Measurements from ENCODE around the gene HNRNPA1.
"Not testable (repeated sequence)": the region's sequence is repeated elsewhere in the genome, so short reads cannot be mapped to it uniquely, and the experiment has no call there.

The HNRNPA1 gene

GRCh38 chr12:54280468-54281260, at the start of gene HNRNPA1:
HNRNPA1 (plus strand) TSS chr12:54280726; CDS start chr12:54280808, 82 bp downstream.
- peak; percentile 80 for DNase-seq

DNA sequence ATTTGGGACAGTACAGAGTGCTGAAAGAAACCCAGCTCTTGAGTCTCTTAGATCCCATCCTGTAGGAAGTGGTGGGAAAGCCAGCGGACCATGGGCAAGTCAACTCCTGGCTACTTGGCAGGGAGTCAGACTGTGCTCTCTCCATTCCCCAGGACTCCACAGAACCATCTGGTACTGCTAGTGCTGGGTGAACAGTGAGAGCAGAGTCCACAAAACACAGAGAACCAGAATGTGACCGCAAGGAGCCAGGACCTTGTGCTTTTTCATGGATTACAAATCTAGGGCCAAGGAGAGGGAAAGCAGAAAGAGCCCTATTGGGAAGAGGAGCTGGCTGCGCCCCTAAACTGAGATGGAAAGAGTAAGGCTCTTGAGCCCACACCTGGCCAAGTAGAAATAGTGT, 49.3 kb upstream of the HNRNPA1 start:
- not testable (repeated sequence) for DNase-seq

GRCh38 chr12:54232790-54233189, 47.7 kb upstream of the HNRNPA1 start:
- DNase-seq = no peak

GRCh38 chr12:54238531-54238930, 42.0 kb upstream of the HNRNPA1 start:
- no peak for DNase-seq

DNA sequence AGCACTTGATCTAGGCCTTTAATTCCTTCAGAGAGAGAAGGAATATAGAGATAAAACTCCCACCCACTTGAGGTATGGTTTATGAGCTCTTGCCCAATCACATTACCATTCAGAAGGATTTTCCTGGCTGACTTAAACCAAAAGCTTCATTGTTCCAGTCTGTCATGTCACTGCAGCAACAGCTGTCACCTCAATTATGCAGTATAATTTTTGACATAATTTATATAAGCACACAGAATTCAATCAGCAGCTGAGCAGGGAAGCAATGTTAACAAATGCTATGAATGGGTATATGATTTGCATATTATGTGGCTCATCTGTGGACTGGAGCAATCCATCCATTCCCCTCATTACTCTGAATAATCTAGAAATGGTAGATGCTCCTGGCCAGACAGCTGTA, 40.9 kb upstream of the HNRNPA1 start:
- DNase-seq = no peak

- DNase-seq = no peak
These were observed 40.4 kb upstream of the HNRNPA1 start for GRCh38 chr12:54240129-54240528.

GRCh38 chr12:54240971-54241588, 39.4 kb upstream of the HNRNPA1 start:
- no peak for DNase-seq

GRCh38 chr12:54246011-54246641, 34.4 kb upstream of the HNRNPA1 start:
- DNase-seq = no peak

DNA sequence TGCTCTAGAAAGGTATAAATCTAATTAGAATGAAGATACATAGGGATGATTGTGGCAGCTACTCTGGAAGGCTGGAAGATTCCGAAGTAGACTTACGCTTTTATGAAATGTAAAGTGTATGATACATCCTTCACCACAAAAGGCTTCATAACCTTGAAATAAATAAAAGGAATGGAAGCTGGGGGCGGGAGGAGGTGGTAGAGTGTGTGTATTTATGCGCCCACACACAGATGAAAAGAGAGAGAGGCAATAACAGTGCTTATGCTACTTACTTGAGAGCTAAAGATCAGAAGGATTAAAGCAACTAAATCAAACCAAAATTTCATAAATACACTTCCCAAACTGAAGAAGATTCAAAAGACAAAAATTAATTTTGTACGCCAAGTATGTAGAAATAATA, 31.0 kb upstream of the HNRNPA1 start:
- no peak for DNase-seq

DNA sequence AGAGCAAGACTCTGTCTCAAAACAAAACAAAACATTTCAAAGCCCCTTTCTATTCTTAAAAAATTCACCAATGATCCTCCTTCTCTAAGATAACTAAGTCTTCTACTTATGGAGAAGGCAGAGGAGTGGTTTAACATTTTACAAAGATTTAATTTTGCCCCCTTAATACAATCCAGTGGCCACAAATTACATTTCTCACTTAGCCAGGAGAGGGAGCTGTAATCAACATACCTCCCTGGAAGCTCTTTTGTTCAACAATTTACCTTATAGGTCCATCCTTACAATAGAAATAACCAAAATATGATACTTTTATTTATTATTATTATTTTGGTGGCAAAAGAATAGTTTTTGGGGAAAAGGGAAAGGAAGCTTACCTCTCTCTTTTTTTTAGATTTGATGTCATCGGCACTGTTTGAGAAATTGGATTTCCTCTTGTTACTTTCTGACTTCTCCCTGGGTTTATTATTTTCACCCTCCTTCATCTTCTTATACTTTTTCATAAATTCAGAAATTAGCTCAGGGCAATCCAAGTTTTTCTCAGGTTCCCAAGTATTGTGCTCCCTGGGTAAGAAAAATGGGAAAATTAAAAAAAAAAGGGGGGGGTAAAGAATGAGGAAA, 28.8 kb upstream of the HNRNPA1 start:
- DNase-seq = no peak

- no peak for DNase-seq
These were observed 27.3 kb upstream of the HNRNPA1 start for GRCh38 chr12:54253240-54253639.

DNA sequence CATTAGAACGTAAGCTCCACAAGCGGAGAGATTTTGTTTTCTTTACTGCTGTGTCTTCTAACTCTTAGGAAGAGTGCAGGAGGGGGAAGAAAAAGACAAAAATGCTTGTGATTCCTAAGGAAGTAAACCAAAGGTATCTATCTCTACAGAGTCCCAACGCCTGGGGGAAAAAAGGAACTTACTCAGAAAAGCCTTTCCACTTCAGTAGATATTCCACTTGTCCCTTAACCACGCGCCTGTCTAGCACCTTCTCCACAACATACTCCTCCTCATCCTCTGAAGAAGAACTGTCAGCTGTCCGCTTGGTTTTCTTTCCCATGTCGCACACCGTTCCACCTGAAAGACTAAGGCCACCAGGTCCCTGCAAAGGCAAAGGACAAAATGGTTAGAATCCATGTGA, 23.2 kb upstream of the HNRNPA1 start:
- DNase-seq = no peak

DNA sequence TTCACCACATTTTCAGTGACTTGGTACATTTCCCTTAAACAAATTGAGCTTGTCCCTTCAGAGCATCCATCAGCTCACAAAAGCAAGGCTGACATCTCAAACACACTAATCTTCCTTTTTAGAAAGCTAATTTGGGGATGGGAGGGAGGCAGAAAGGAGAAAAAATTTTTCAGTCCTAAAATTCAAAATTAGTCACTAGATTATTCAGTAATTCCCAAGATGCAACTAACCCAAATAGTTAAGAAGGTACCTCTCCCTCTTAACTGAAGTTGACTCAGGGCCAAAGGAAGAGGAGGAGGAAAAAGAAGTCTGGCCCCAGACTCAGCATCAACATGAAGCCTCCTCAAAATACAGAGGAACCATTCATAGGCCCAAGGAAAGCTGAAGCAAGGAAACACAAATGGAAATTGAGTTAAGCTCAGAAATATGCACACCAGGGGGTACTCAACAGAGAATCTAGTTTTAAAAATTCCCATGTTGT, 22.3 kb upstream of the HNRNPA1 start:
- no peak for DNase-seq

DNA sequence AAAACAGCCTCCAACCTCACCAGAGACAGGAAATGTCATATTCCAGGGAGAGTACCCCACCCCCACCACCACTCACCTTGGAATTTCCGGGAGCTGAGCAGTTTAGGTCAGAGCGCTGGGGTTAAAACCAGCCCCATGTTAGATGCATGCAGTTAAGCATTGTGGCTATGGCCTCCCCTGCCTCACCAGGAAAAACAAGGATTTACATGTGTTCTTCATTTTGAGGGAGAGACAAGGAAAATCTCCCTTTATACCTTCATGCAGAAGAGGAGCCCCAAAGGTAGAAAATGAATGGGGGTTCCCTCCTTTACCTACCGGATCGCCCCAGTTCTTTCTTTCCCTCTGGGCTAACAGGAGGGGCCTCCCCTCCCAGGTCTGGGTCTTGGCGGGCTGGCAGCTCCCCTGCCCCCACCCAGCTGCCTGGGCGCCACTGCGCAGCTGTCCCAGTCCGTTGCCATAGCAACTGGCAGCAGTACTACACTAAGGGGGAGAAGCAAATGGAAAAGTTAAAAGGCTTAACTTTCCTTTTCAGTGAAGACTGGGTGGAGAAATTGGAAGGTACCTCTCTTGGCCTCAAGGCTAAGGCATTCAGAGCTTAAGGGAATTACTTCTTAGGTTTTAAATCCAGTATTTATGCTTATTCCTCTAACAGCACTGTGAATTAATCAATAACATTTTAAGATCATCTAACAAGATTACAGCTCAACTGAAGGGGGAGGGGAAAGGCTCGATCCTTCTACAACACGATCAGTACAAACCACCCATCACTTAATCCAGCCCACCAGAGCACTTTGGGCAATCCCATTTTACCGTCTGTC, 21.1 kb upstream of the HNRNPA1 start:
- DNase-seq = peak; percentile 20

DNA sequence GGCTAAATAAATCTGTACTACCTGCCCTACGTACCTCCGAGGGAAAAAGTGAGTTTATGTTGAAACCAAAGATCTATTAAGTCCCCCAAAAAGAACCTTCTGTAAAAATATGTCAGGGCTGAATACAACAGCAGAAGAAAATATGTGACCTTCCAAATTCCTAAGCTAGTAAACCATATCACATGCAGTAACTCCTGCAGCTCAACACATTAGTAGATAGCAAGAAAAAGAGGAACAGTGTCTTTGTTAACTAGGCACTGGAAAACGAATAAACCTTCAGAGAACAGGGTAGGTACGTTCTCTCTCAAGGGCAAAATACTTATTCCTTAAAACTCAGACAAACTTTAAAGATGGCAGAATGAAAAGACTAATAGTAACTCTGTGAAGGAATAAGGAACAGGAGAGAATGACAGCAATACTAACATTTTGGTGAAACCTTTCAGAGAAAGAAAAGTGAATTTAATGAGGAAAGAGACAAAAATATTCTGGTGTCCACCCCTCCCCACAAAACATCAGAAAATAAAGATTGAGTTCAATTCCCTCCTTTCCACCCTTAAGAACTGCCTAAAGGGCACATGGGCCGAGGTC, 18.6 kb upstream of the HNRNPA1 start:
- DNase-seq = no peak

GRCh38 chr12:54262403-54262925, 18.1 kb upstream of the HNRNPA1 start:
- DNase-seq = no peak

- DNase-seq = no peak
These were observed 15.1 kb upstream of the HNRNPA1 start for GRCh38 chr12:54265364-54265812.

- no peak for DNase-seq
These were observed 13.7 kb upstream of the HNRNPA1 start for GRCh38 chr12:54266852-54267251.

DNA sequence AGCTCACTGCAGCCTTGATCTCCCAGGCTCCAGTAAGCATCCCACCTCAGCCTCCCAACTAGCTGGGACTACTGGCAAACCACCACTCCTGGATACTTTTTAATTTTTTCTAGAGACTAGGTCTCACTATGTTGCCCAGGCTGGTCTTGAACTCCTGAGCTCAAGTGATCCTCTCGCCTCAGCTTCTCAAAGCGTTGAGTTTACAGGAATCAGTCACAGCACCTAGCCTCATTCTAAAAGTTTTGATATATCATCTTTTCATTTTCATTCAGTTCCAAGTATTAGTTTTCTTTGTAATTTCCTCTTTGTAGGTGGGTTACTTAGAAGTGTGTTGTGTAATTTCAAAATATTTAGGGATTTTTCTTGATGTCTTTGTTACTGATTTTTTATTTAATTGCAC, 10.2 kb upstream of the HNRNPA1 start:
- no peak for DNase-seq

DNA sequence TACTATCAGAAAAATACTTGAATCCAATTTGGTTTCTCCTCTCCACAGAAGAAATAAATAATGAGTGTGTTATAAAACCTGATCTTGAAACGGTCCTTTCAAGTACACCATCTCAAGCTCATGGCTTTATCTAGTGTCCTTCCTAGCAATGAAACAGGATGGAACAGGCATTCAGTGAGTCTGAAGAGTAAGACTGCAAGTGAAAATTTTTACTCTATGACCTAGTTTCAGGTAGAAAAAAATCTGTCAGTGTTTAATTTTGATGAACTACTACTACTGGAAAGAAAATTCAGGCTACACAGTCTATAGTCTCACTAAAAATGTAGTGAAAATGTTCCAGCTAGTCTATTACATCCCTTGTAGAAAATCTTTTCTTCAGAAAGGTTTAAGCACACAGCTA, 8.3 kb upstream of the HNRNPA1 start:
- no peak for DNase-seq

- DNase-seq = no peak
These were observed 6.5 kb upstream of the HNRNPA1 start for GRCh38 chr12:54273981-54274380.

- no peak for DNase-seq
These were observed 4.2 kb upstream of the HNRNPA1 start for GRCh38 chr12:54276368-54276767.
